Left ventricle myocardium inferior (tissue), 1 donor: ENCODE measurements around the gene PDZRN3. TPM values are rescaled to one million over a fixed set of nuclear protein-coding genes. Genes with fewer than 3 reads are reported as not detected.

Source experiments
- DNase-seq: peaks from one replicate; pipeline ENCODE4 v3.0.0-alpha.2; 2020
- H3K27ac ChIP-seq: fragments of 200-600 bp; replicated peaks from 2 replicates; pipeline ENCODE4 v1.8.0; 2021
- H3K27me3 ChIP-seq: fragments of 200-600 bp; 2 replicates; pipeline ENCODE4 v1.8.0; 2021; ENCODE audit warnings: low read depth
- H3K36me3 ChIP-seq: fragments of 200-600 bp; 2 replicates; pipeline ENCODE4 v1.8.0; 2021
- H3K4me1 ChIP-seq: fragments of 200-600 bp; 2 replicates; pipeline ENCODE4 v1.8.0; 2021
- H3K4me3 ChIP-seq: fragments of 200-600 bp; 2 replicates; pipeline ENCODE4 v1.8.0; 2021; ENCODE audit warnings: mild to moderate bottlenecking, moderate library complexity
- H3K9me3 ChIP-seq: fragments of 200-600 bp; replicated peaks from 2 replicates; pipeline ENCODE4 v1.8.0; 2021
- intact Hi-C: fragments of 100-400 bp; cut with micrococcal nuclease; formaldehyde crosslinking; loops from one replicate; pipeline ENCODE4 v1.11.0; 2022
- total RNA-seq: library from RNA; stranded (reverse); fragmentation: NEBNext Ultra II Directional; extraction: Animal tissue kit (Norgen Biotek cat#: 25700); gene quantifications from one replicate; pipeline ENCODE4 v1.2.1, GENCODE V29; 2021
- TF ChIP-seq, protein P1 (sequence below): fragments of 200-600 bp; IDR thresholded peaks from 2 replicates; pipeline ENCODE4 v1.8.0; 2021; ENCODE audit warnings: antibody characterized with exemption, mild to moderate bottlenecking, borderline replicate concordance
- donor health status: DM: no; HTN: yes; CAD: no; lungs with severe emphysema.

Gene PDZRN3
- total RNA-seq, 1 donor from 2014 or later, result 114 TPM

DNA sequence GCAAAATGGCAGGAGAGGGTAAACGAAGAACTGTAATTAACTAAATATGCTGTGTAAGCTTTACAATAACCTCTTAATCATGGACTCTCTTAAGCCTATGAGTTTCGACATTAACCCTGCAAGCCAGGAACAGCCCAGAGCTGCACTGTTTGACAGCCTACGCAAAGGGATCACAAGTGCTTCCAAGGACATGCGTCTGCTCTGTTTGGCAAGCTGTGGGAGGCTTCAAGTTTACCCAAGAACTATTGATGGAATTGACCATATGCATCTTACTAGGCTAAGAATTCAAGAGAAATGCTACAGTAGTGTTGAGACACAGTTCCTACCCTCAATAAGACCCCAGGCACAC, 66.0 kb downstream of the PDZRN3 start:
- Histone ChIP-seq H3K27ac (peak overlapping the region; percentile 79), H3K36me3 (no peaks in the 10 kb centered on the region), H3K9me3 (no peaks in the 10 kb centered on the region), H3K4me3 (peak overlapping the region; percentile 38), H3K4me1 (peaks cover 92% of the 10 kb centered on the region), H3K27me3 (no peaks in the 10 kb centered on the region)
- intact Hi-C loops, result no loop called here
- DNase-seq, result peak; percentile 33
- TF ChIP-seq, protein P1, sequence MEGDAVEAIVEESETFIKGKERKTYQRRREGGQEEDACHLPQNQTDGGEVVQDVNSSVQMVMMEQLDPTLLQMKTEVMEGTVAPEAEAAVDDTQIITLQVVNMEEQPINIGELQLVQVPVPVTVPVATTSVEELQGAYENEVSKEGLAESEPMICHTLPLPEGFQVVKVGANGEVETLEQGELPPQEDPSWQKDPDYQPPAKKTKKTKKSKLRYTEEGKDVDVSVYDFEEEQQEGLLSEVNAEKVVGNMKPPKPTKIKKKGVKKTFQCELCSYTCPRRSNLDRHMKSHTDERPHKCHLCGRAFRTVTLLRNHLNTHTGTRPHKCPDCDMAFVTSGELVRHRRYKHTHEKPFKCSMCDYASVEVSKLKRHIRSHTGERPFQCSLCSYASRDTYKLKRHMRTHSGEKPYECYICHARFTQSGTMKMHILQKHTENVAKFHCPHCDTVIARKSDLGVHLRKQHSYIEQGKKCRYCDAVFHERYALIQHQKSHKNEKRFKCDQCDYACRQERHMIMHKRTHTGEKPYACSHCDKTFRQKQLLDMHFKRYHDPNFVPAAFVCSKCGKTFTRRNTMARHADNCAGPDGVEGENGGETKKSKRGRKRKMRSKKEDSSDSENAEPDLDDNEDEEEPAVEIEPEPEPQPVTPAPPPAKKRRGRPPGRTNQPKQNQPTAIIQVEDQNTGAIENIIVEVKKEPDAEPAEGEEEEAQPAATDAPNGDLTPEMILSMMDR, result no peak

DNA sequence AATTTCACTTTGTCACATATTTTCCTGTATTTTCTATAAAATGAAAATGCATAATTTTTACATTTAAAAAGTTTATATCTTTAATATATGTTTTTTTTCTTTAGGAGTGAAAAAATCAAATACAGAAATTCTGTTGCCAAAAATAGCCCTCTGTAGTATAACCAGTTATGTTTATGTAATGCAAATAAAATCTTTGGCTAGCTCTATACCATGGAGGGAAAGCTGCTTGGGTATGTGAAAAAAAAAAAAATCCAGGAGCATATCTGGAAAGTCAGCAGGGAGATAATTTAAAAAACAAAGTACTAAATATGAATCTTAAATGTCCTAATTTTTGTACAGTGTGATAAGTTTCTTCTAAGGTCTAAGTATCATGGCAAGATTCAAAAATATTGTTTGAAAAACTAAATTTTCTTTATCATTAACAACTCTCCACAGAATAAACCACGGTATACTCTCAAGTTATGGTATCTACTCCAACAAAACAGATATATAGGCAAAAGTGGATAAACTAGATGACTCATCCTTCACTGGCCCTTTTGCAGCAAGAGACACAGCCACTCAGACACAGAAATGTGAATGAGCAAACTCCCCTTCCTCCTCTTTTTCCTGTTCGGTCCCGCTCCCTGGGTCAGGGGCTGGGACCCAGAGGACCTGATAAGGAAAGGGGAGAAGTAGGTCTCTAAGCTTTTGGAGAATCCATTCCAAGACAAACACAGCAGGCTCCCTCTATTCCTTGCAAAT, 66.6 kb downstream of the PDZRN3 start:
- intact Hi-C loops, result no loop called here
- Histone ChIP-seq H3K27me3 (no peaks in the 10 kb centered on the region), H3K27ac (peak overlapping the region; percentile 79), H3K4me3 (peak overlapping the region; percentile 38), H3K9me3 (no peaks in the 10 kb centered on the region), H3K4me1 (peaks cover 90% of the 10 kb centered on the region), H3K36me3 (no peaks in the 10 kb centered on the region)
- TF ChIP-seq, protein P1, result no peak
- no peak for DNase-seq

DNA sequence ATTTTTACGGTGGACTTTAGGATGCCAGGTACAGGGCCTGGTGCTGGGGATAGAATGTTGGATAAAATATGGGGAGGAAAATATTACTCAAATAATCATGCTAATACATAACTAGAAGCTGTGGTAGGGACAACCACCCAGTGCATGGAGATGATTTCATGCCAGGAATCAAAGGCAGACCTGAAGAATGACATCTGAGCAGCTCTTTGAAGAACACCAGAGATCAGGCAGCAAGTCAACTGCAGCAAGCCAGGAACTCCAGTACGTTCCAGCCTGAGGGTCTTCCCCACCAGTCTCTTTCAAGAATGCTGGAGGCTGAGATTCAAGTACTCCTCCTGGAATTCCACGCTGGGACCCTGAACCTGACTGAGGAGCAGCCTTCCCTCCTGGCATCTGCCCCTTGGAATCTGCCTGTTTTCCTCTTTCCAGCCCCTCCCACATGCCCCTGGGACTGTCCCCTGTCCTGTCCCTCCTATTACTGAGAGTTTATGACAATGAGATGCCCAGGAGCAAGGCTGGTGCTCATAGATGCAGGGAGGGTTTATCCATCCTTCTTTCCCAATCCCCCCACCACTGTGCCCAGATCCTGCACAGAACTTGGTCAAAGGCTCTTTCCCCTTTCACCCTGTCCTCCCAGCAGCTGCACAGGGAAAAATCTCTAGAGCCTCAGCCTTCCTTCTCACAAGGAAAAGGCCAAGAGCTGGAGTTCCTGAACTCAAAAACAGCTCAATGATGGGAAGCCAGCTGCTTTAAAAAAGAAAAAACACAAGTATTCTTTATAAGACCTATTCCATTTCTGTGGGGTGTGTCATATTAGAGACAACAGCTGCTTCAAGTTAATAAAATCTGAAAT, 68.0 kb downstream of the PDZRN3 start:
- TF ChIP-seq, protein P1, result no peak
- no peaks in the 10 kb centered on the region for H3K27me3 ChIP-seq
- intact Hi-C loops, result no loop called here
- DNase-seq, result peak; percentile 25
- peak overlapping the region; percentile 17 for H3K4me3 ChIP-seq
- H3K36me3 ChIP-seq, result no peaks in the 10 kb centered on the region
- no peaks in the 10 kb centered on the region for H3K9me3 ChIP-seq
- peak overlapping the region; percentile 79 for H3K27ac ChIP-seq
- peaks cover 89% of the 10 kb centered on the region for H3K4me1 ChIP-seq

DNA sequence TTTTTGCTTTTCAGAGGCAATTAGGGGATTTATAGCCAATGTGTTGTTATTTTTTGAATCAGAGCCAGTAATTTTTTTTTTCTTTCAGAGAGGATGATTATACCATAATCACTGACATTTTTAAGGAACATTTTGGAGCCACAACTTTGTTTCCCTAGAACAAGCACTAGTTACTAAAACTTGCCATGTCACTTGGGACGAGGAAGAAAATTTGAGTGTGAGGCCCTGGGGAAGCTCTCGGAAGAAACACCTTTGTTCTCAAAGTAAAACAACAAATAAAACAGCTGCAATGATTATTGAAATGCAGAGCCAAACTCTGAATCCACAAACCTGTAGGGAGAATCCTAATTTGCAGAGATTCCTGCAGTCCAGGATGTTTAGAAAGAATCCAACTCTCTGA, 69.7 kb downstream of the PDZRN3 start:
- intact Hi-C loops, result no loop called here
- Histone ChIP-seq H3K4me3 (no peak overlapping the region), H3K36me3 (no peaks in the 10 kb centered on the region), H3K27ac (peak overlapping the region; percentile 79), H3K9me3 (no peaks in the 10 kb centered on the region), H3K4me1 (peaks cover 77% of the 10 kb centered on the region), H3K27me3 (no peaks in the 10 kb centered on the region)
- TF ChIP-seq, protein P1, result no peak
- no peak for DNase-seq

- no peak for DNase-seq
- H3K36me3 ChIP-seq, result no peaks in the 10 kb centered on the region
- no peak overlapping the region for H3K4me3 ChIP-seq
- intact Hi-C loops, result no loop called here
- TF ChIP-seq, protein P1, result no peak
- no peaks in the 10 kb centered on the region for H3K27me3 ChIP-seq
- H3K4me1 ChIP-seq, result peaks cover 74% of the 10 kb centered on the region
- H3K9me3 ChIP-seq, result no peaks in the 10 kb centered on the region
- H3K27ac ChIP-seq, result peak overlapping the region; percentile 6
Observed at GRCh38 chr3:73552700-73553099, 72.0 kb downstream of the PDZRN3 start.
